GM18909 (cell line): ENCODE data around the gene SAMD4A.
A peak's percentile ranks its signal among the peaks of the same experiment; 100 is the strongest.

Experiments
- ATAC-seq: cut with Tn5 transposase; IDR thresholded peaks from one replicate; pipeline ENCODE4 v1.9.1; 2021; ENCODE audit warnings: mild to moderate bottlenecking; ENCODE audit not compliant: unreplicated experiment, poor library complexity

SAMD4A gene

DNA sequence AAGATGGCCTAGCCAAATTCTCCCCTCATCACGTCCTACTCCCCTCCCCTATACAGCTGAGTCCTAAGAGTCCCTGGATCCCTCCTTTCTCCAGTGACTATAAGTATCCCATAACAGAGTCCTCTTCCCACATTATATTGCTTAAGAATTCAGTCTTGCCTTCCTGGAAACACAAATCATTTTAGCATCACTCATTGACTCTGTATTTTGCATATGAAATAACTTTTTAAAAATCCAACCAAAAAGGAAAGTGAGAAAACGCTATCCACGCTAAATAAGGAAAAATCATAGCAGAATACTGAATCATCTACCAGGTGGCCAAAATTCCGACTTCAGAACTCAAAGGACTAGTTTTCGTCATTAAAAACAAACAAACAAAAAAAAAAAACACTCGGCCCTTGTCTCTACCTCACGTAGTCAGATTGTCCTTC, 205.5 kb downstream of the SAMD4A start:
- ATAC-seq = no peak

DNA sequence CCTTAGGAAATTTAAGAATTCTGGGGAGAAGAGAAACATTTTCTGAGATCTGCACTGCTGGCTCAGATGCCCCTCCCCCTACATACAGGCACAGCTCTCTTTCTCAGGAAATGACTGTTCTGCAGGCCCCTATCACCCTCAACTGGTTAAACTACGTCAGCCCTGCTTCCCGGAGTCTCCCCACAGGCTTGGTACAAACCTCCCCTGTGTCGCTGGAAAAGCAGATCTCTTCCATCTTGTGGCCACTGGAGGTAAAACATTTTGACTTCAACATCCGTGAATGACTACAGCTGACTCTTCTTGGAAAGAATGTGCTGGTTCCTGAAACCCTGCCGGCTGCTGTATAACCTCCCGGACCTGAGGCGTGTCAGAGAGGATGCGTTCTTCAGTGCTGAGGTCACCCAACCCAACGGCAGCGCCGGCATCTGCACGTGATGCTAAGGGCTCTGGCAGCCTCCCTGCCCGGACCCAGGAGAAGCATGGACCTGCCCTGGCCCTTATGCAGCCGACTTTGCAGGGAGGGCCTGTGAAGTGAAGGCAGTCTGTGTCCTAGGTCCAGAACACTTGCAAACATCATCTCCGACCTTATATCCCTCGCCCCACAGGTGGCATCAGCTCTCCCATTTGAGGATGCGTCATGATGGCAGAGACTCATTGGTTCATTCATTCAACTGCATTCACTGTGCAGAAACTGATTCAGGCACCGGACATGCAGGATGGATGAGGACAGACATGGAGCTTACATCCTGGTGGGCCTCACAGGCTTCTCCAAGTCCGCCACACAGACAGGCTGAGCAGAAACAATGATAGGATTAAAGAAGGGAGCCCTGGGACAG, 206.5 kb downstream of the SAMD4A start:
- peak; percentile 48 for ATAC-seq

DNA sequence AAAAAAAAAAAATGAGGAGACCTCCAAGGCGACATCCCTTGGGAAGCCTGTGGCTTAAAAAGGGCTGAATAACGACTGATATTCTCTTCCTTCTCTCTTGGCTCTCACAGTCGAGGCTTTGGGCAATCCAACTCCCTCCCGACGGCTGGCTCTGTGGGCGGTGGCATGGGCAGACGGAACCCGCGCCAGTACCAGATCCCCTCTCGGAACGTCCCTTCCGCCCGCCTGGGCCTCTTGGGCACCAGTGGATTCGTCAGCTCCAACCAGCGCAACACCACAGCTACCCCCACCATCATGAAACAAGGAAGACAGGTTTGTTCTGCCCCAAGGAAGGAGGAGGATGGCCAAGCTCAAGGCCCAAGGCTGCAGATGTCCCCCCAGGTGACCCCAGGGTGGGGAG, 207.9 kb downstream of the SAMD4A start:
- no peak for ATAC-seq

DNA sequence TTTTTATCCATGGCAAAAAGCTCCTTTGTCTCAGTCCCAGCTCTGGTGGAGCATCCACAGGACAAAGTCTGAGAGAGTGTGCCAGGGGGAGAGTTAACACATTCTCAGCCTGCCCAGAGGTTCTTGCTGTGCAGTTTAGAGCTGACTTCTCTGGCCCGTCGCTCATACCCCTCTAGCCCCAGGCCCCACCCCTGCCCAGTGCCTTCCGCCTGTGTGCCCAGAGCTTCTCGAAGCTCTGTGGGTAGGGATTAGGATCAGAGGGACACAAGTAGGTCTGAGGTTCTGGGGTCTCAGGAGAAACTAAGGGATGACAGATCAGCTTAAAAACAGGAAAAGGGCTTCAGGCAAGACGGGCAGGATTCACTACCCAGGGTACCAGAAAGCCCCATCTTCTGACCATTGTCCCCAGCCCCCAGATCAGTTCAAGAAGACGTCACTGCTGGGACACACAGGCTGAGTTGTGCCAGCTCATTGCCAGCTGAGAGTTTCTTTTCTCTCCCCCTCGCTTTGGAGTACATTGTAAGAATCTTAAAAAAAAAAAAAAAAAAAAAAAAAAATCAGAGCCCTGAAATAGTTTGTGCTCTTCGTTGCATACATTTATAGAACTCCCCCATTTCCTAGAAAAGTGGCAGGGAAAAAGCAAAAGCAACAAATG, 208.7 kb downstream of the SAMD4A start:
- ATAC-seq = no peak

DNA sequence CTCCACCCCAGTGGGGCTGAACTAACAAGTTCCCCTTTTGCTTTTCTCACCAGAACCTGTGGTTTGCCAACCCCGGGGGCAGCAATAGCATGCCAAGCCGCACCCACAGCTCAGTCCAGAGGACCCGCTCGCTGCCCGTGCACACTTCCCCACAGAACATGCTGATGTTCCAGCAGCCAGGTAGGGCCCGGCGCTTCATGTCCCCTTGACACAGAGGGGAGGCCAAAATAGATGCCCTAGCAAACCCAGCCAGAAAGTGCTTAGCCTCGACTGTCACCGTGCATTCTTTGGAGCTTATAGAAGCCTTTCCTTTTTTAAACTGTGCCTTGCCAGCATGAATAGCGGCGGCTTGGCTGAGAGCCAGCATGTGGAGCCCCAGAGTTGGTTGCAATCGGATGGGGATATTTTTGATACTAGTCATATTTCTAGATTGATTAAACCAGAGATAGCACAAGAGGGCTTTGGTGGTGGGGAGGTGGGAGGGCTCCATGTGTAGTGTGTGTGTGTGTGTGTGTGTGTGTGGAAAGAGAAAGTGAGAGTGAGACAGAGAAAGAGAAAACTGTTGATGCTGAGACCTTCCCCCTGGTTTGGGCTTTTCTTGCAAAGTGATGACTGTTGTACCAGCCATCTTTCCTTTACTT, 209.6 kb downstream of the SAMD4A start:
- no peak for ATAC-seq

DNA sequence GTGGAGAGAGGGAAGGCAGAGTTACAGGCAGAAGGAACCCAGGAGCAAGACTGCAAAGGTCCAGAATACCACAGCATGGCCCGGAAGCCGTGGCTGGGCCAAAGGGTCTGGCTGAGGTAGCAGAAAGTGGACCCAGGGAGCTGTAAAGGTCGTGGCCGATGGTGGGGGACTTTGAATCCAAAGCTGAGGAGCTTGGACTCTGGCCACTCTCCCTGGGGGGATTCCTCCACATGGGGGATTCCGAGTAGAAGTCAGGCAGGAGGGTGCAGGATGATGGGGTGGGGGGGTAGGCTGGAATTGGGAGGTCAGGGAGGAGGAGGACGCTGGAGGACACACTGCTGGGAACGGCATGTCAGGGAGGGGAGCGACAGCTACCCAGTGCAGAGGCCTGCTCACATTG, 210.5 kb downstream of the SAMD4A start:
- no peak for ATAC-seq

DNA sequence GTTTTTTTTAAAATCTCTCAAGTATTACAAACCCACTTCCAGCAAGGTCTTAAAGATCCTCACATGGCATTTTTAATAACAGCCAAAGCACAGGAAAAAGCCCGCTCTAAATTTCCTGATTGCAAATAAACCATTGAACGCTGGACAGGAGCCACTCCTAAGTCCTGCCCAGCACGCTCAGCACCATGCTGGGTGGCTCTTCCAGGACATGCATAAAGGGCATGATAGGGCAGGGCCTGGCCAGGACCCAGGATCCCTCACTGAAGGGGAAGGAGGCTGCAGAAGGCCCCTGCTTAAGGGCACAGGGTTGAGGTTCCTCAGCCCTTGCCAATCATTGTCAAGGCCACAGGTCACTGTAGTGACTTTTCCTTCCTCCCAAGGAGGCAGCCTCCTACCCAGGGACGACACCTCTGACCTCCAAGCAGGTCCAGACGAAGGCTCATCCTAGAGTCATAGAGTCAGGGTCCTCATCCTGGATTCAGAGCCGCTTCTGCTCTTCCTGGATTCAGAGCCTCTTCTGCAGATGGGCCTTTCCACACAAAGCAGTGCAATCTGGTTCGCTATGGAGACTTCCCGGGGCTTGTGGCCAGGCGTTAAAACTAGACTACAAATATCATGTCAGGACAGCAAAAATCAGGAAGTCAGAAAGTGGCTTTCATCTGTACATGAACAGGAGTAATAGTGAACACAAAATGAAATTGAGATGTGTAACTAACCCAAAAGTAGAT, 211.9 kb downstream of the SAMD4A start:
- ATAC-seq = no peak

DNA sequence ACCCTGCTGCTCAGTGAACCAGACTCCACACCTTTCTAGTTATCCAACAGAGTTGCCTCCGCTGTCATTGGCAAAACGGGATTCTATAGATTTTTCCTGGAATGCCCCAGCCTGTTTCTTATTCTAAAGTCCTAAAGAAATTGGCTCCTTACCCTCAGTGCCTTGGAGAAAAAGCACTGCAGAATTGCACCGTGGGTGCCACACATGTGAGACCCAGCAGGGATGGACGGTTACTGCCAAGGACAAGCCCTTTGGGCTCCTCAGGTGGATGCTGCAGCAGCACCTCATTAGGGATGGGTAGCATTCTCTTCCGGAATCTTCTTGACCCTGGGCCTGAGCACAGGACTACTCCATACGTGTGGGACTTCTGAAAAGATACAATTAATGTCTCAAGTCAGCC, 214.2 kb downstream of the SAMD4A start:
- no peak for ATAC-seq

DNA sequence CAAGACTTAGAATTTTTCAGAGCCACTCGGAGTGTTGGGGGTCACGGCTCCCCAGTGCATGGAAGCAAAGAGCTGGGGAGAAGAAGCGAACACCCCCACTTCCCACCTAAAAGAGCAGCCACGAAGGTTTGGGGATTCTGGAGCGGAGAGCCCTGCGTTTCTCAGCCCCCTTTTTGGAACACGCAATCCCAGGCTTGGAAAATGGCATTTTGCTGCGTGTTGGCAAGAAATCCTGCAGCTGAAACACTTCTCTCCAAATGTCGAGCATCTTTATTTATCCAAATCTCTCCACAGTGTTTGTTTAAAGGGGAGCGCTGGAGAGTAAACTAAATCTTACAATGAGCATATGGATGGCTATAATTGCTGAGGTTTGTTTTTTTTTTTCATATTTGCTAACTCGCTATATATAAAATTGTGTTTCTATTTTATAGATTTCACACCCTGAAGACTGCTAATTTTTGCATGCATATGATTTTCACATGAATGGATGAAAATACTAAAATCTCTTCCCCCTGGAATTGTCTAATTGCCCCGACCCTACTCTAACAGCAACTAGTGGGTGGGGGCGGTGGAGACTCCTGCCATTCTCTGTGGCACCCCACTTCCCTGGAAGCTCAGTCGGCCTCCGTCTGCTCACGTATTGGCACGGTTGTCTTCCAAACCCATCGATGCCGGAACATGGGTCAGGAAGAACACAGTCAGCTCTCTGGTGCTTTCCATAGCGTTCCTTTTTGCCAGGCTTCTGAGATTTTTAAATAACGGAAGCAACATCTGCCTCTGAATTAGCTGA, 215.2 kb downstream of the SAMD4A start:
- no peak for ATAC-seq

DNA sequence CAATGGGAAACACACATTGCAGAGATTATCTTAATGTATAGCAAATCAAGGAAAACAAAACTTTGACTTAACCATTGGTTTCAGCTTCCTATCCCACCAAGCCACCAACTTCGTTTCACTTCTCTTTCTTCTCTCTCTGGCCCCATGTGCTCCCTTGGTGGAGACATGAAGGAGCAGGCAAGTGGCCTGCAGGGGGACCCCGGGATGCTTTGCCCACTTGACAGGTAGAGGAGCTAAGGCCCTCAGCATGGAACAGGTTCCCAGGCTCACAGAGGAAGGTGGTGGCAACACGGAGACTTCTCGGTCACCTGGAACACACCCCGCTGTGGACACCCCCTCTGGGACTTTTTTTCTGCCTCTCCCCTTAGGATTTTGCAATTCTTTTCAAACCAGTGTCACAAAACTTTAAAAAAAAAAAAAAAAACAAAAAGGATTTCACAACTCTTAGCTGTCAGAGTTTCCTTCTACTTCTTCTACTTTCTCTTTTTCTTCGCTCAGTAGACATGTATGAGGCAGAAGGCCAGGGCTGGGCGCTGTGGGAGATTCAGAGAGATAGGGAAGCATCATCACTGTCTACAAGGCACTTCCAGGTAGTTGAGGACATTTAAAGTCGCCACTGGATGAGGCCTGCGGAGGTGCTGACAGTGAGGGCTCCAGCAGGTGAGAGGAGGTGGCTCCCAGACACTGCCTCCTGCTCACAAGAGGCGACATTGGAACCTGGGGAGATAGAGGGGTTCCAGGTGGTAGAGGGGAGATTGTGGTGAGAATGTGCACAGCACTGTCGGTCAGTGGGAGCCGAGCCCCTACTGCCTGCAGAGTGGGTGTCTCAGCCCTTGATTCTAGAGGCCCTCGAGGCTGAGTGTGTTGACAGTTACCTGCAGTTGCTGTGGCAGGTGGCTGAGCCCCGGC, 216.1 kb downstream of the SAMD4A start:
- ATAC-seq = peak; percentile 93

DNA sequence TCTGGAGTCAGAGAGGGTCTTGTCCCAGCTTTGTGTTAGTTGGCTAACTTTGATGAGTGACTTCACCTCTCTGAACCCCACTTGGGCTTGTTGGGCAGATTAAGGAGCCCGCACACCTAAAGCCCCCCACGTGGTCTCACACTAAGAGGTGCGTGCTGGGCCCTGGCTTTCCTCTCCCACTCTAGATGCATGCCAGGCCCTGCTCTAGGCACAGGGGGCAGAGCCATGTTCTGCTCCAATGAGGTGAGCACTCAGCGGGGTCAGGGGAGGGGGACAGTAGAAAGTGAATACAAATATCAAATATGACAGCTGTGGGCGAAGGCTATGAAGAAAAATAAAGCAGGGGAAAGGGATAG, 216.7 kb downstream of the SAMD4A start:
- ATAC-seq = no peak

DNA sequence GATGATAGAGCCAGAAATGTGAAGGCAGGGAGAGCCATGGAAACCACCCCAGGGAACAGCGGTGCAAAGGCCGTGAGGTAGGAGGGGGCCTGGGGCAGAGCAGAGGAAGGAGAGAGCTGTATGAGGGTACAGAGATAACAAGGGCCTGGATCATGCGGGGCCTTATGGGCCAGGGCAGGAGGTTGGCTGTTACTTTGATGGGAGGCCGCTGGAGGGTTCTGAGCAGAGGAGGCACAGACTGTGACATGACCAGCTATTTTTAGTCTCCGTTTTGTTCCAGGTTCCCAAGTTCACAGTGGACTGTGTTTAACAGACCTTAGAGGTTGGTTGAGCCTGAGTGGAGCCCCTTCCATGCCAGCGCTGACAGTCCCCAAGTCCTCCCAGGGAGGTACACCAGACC, 217.1 kb downstream of the SAMD4A start:
- ATAC-seq = no peak

DNA sequence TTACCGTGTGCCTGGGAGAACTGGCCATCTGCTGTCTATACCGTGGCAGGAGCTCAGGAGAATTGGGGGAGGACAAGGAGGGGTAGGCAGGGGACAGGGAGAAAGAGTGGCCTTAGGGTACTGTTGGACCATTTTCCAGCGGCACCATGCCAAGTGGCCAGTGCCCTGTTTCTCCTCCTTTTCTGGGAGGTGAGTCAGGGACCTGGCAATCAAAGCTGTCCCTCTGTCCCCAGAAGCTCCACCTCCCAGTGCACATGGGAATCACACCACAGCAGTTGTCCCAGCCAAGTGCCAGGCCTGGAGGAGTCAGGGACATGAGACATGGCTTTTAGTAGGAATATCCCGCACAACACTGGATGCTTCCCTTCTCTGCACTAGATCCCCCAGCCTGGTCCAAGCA, 217.7 kb downstream of the SAMD4A start:
- ATAC-seq = no peak

DNA sequence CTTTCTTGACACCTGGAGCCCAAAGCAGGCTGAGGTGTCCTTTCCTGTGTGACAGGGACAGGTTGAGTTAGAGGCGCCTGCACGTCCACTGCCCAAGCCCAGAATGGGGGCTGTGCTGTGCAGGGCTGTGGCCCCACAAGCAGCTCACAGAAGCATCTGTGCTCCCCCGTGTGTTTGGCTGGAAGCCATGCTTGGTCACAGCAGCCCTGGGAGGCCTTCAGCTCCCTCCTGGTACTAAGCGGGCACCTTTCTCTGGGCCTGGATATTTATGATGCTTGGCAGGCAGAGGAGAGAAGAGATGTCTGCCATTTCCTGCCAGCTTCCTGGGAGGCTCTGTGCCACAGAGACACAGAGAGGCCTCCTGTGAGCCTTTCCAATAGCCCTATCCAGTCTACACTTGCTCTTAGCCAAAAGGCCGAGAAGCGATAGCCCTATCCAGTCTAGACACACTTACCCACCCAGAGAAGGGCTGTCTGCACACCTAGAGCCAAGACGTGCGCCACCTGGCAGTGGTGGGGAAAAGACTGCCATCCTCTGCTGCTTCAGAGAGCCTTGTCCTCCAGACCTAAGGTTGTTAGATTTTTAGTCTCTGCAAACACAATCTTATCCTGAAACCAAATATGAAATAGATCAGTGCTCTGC, 218.3 kb downstream of the SAMD4A start:
- ATAC-seq = no peak

DNA sequence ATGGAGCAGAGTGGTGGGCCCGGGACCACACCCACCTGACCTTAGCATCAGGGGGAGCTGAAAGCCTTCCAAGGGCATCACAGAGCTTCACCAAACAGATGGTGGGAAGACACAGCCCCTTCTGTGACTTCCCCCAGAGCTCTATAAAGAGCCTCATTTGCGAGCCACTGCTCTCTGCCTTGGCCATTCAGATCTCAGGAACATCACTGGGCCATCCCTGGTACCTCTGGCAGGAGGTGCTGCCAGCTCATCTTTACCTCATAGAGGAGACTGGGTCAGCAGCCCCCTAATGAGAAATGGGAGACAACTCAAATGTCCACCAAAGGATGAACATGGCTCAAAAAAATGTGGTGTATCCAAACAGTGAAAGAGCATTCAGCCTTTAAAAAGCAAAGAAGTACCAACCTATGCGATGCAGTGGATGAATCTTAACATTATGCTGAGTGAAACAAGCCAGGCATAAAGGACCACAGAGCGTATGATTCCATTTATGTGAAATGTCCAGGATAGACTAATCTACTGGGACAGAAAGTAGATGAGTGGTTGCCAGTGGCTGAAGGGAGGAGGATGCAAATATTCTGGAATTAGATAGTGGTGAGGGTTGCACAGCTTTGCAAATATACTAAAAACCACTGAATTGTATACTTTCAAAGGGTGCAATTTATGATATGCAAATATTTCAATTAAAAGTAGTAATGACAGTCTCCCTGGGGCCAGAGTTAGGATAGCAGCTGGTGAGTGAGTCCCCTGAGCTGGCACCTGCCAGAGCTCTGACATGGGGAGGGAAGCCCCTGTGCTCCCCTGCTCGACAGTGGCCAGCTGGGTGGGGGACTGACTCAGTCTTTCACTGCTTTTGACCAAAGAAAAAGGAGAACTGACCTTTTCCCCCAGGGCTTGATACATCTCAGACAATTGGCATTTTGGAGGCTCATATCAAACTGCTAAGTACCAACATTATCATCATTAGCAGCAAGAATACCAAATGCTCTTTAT, 219.1 kb downstream of the SAMD4A start:
- ATAC-seq = no peak

DNA sequence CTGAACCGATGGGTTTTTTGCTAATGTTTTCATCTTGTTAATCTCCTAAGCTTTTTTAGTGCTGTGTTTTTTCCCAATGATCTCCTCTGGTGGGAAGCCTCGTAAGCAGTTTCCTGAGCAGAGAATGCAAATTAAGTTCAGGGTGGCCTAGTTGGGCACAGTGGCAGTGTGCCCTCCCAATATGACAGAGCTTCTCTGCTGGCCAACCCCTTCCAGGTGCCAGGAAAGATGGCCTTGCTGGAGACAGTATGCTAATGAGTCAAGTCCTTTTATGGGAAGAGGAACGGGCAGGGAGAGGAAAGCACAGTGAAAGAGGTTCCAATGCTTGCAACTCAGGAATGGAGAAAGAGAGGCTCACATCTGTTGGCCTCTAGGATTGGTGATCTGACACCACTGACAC, 219.9 kb downstream of the SAMD4A start:
- ATAC-seq = no peak

DNA sequence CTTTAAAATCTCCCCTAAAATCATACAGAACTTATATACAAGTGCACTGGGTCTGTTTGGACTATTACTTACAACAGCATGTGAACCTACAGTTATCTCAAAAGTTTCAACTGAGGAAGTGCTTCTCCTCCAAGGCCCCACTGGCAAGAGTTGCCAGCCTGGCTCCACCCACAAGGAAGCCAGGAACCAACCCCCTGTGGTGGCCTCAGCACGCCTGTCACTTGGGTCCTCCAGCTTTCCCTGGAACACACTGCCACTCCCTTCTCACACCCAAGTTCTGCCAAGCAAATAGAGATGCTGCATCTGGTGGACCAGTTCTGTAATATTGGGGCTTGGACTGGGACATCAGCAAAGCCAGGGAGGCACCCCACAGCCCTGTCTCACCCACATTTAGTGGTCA, 220.3 kb downstream of the SAMD4A start:
- no peak for ATAC-seq
